Muscle layer of colon (tissue), 2 donors: ENCODE measurements around the gene SLC20A1.
"Not testable (repeated sequence)": the region's sequence is repeated elsewhere in the genome, so short reads cannot be mapped to it uniquely, and the experiment has no call there.

ENCODE experiments used
- H3K27ac ChIP-seq: one replicate; pipeline ENCODE4 v1.7.0; 2013; ENCODE audit warnings: low read depth, mild to moderate bottlenecking, low read length, moderate library complexity
- H3K27me3 ChIP-seq, 2 donors: one replicate each; pipeline ENCODE4 v1.7.0; 2013; ENCODE audit warnings: low read length in 2 of 2, mild to moderate bottlenecking in 2 of 2; ENCODE audit not compliant: insufficient read depth in 2 of 2, control insufficient read depth in 1 of 2
- H3K36me3 ChIP-seq: one replicate; pipeline ENCODE4 v1.7.0; 2013; ENCODE audit warnings: mild to moderate bottlenecking, low read length; ENCODE audit not compliant: insufficient read depth
- H3K4me1 ChIP-seq: one replicate; pipeline ENCODE4 v1.7.0; 2013; ENCODE audit warnings: mild to moderate bottlenecking, low read length; ENCODE audit not compliant: insufficient read depth
- H3K4me3 ChIP-seq, 2 donors: one replicate each; pipeline ENCODE4 v1.7.0; 2013; ENCODE audit warnings: low read length in 2 of 2, low read depth in 1 of 2, mild to moderate bottlenecking in 1 of 2, moderate library complexity in 1 of 2
- H3K9ac ChIP-seq: one replicate; pipeline ENCODE4 v1.7.0; 2013; ENCODE audit warnings: low read length
- H3K9me3 ChIP-seq: one replicate; pipeline ENCODE4 v1.7.0; 2013; ENCODE audit warnings: mild to moderate bottlenecking, low read length
- donor health status: abdominal sarcoma.
- donor health status: Adenocarcinoma of cecum.

Gene SLC20A1

GRCh38 chr2:112645310-112646101, at the start of gene SLC20A1:
SLC20A1 (plus strand) TSS chr2:112645939; CDS start chr2:112646829, 890 bp downstream.
- Histone ChIP-seq H3K27ac (peak within 1 kb of the TSS; percentile 97), H3K36me3 (peaks cover 26% of the 10 kb centered on the region), H3K4me1 (peaks cover 32% of the 10 kb centered on the region), H3K9ac (peak within 1 kb of the TSS; percentile 42), H3K27me3 (no peaks in the 10 kb centered on the region), H3K4me3 (peak within 1 kb of the TSS; percentile 67 to 85), H3K9me3 (no peaks in the 10 kb centered on the region)

GRCh38 chr2:112597537-112598322, 48.0 kb upstream of the SLC20A1 start:
- H3K27me3 ChIP-seq = no peaks in the 10 kb centered on the region
- H3K9me3 ChIP-seq = no peaks in the 10 kb centered on the region
- H3K27ac ChIP-seq = no peak overlapping the region
- H3K9ac ChIP-seq = no peak overlapping the region
- peaks cover 8% of the 10 kb centered on the region for H3K4me1 ChIP-seq
- H3K4me3 ChIP-seq = no peak overlapping the region
- H3K36me3 ChIP-seq = no peaks in the 10 kb centered on the region

GRCh38 chr2:112600634-112601033, 45.1 kb upstream of the SLC20A1 start:
- H3K9ac ChIP-seq = no peak overlapping the region
- peaks cover 8% of the 10 kb centered on the region for H3K4me1 ChIP-seq
- no peaks in the 10 kb centered on the region for H3K9me3 ChIP-seq
- H3K27ac ChIP-seq = no peak overlapping the region
- no peak overlapping the region for H3K4me3 ChIP-seq
- H3K27me3 ChIP-seq = no peaks in the 10 kb centered on the region
- H3K36me3 ChIP-seq = no peaks in the 10 kb centered on the region

- Histone ChIP-seq H3K27me3 (no peaks in the 10 kb centered on the region), H3K36me3 (no peaks in the 10 kb centered on the region), H3K27ac (no peak overlapping the region), H3K4me1 (peaks cover 8% of the 10 kb centered on the region), H3K4me3 (no peak overlapping the region), H3K9me3 (no peaks in the 10 kb centered on the region), H3K9ac (no peak overlapping the region)
Measured at GRCh38 chr2:112601754-112602153, 44.0 kb upstream of the SLC20A1 start.

- H3K27me3 ChIP-seq = no peaks in the 10 kb centered on the region
- H3K9me3 ChIP-seq = no peaks in the 10 kb centered on the region
- no peaks in the 10 kb centered on the region for H3K36me3 ChIP-seq
- no peak overlapping the region for H3K27ac ChIP-seq
- peaks cover 8% of the 10 kb centered on the region for H3K4me1 ChIP-seq
- no peak overlapping the region for H3K4me3 ChIP-seq
- H3K9ac ChIP-seq = no peak overlapping the region
Measured at GRCh38 chr2:112602917-112603316, 42.8 kb upstream of the SLC20A1 start.

- Histone ChIP-seq H3K4me3 (no peak overlapping the region), H3K27me3 (no peaks in the 10 kb centered on the region), H3K9me3 (no peaks in the 10 kb centered on the region), H3K27ac (no peak overlapping the region), H3K4me1 (peaks cover 8% of the 10 kb centered on the region), H3K9ac (no peak overlapping the region), H3K36me3 (no peaks in the 10 kb centered on the region)
Measured at GRCh38 chr2:112603731-112604130, 42.0 kb upstream of the SLC20A1 start.

GRCh38 chr2:112604952-112605351, 40.8 kb upstream of the SLC20A1 start:
- Histone ChIP-seq H3K27ac (no peak overlapping the region), H3K27me3 (no peaks in the 10 kb centered on the region), H3K9me3 (no peaks in the 10 kb centered on the region), H3K4me1 (peaks cover 5% of the 10 kb centered on the region), H3K36me3 (no peaks in the 10 kb centered on the region), H3K4me3 (no peak overlapping the region), H3K9ac (no peak overlapping the region)

GRCh38 chr2:112605926-112606325, 39.8 kb upstream of the SLC20A1 start:
- Histone ChIP-seq H3K9me3 (no peaks in the 10 kb centered on the region), H3K4me3 (no peak overlapping the region), H3K9ac (no peak overlapping the region)

GRCh38 chr2:112606547-112606946, 39.2 kb upstream of the SLC20A1 start:
- Histone ChIP-seq H3K27me3 (no peaks in the 10 kb centered on the region), H3K9me3 (no peaks in the 10 kb centered on the region), H3K4me3 (no peak overlapping the region), H3K4me1 (no peaks in the 10 kb centered on the region), H3K36me3 (no peaks in the 10 kb centered on the region), H3K27ac (no peak overlapping the region), H3K9ac (no peak overlapping the region)

More at GRCh38 chr2:112605926-112606325, 39.8 kb upstream of the SLC20A1 start:
- Histone ChIP-seq H3K27me3 (no peaks in the 10 kb centered on the region), H3K4me1 (no peaks in the 10 kb centered on the region), H3K27ac (no peak overlapping the region), H3K36me3 (no peaks in the 10 kb centered on the region)

- Histone ChIP-seq H3K36me3 (no peaks in the 10 kb centered on the region), H3K4me1 (no peaks in the 10 kb centered on the region), H3K27me3 (no peaks in the 10 kb centered on the region), H3K4me3 (no peak overlapping the region), H3K9me3 (no peaks in the 10 kb centered on the region), H3K27ac (no peak overlapping the region), H3K9ac (no peak overlapping the region)
Measured at GRCh38 chr2:112607680-112608438, 37.9 kb upstream of the SLC20A1 start.

- H3K4me1 ChIP-seq, H3K36me3 ChIP-seq, H3K9me3 ChIP-seq, H3K4me3 ChIP-seq, H3K27ac ChIP-seq, H3K9ac ChIP-seq, H3K27me3 ChIP-seq: not testable (repeated sequence)
Measured at GRCh38 chr2:112609320-112609719, 36.4 kb upstream of the SLC20A1 start.
